Endothelial cell of umbilical vein (primary cell): ENCODE measurements around the gene SEMA3E.

ENCODE experiments used
- EZH2 ChIP-seq: IDR thresholded peaks from 2 replicates; pipeline ENCODE4 v1.6.1; 2012; ENCODE audit warnings: borderline replicate concordance, low read depth, mild to moderate bottlenecking, moderate library complexity, low read length, inconsistent platforms; ENCODE audit not compliant: severe bottlenecking
- FOS ChIP-seq: IDR thresholded peaks from 2 replicates; pipeline ENCODE4 v1.6.1; 2011; ENCODE audit warnings: mild to moderate bottlenecking, low read length, moderate library complexity, borderline replicate concordance; ENCODE audit not compliant: insufficient read depth
- GATA2 ChIP-seq: IDR thresholded peaks from 2 replicates; pipeline ENCODE4 v1.7.0; 2011; ENCODE audit warnings: low read depth, mild to moderate bottlenecking, moderate library complexity, mixed read lengths, low read length; ENCODE audit not compliant: insufficient read length, insufficient read depth
- POLR2A ChIP-seq: IDR thresholded peaks from 2 replicates; pipeline ENCODE4 v1.6.1; 2012; ENCODE audit warnings: low read depth, mild to moderate bottlenecking, control low read depth, low read length
- POLR2AphosphoS5 ChIP-seq: IDR thresholded peaks from 2 replicates; pipeline ENCODE4 v1.6.1; 2012; ENCODE audit warnings: low read depth, mild to moderate bottlenecking, control low read depth, low read length, moderate library complexity; ENCODE audit not compliant: insufficient read depth
- TF ChIP-seq, protein P1 (sequence below), 2 donors: IDR thresholded peaks; 1 replicate in 1 of 2; 2 replicates in 1 of 2; pipeline ENCODE4 v1.5.1; 2011; ENCODE audit warnings: low read length in 2 of 2, mild to moderate bottlenecking in 2 of 2, moderate library complexity in 2 of 2, control low read depth in 1 of 2, inconsistent platforms in 1 of 2, low read depth in 1 of 2; ENCODE audit not compliant: insufficient read depth in 1 of 2; ENCODE audit errors: extremely low read depth in 1 of 2
- TF ChIP-seq, protein P2 (sequence below): IDR thresholded peaks from 2 replicates; pipeline ENCODE4 v1.6.1; 2011; ENCODE audit not compliant: insufficient read depth, insufficient read length

DNA sequence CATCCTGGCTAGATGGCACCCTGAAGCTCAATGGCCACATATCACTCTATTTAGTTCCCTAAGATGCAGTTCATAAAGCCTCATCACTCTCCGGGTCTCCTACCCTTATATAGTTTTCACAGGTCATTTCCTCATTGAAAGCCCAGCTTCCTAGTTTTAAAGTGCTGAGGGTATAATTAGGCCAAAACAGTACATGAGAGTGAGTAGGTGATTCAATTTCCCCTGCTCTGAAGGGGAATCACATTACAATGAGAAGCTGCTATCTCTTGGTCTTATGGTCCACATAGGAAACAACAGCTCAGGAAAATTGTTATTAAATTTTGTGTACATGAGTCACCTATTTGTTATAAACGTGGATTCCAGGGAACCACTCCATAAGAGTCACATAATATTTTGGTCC lies 162.0 kb downstream of the SEMA3E start:
- TF ChIP-seq POLR2A: no peak
- TF ChIP-seq, protein P1, sequence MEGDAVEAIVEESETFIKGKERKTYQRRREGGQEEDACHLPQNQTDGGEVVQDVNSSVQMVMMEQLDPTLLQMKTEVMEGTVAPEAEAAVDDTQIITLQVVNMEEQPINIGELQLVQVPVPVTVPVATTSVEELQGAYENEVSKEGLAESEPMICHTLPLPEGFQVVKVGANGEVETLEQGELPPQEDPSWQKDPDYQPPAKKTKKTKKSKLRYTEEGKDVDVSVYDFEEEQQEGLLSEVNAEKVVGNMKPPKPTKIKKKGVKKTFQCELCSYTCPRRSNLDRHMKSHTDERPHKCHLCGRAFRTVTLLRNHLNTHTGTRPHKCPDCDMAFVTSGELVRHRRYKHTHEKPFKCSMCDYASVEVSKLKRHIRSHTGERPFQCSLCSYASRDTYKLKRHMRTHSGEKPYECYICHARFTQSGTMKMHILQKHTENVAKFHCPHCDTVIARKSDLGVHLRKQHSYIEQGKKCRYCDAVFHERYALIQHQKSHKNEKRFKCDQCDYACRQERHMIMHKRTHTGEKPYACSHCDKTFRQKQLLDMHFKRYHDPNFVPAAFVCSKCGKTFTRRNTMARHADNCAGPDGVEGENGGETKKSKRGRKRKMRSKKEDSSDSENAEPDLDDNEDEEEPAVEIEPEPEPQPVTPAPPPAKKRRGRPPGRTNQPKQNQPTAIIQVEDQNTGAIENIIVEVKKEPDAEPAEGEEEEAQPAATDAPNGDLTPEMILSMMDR (IDR thresholded peaks at IDR 0.05; ENCODE audit: extremely low read depth in 1 of 2, insufficient read depth in 1 of 2, low read depth in 1 of 2, low read length in 2 of 2): no peak
- no peak for TF ChIP-seq POLR2AphosphoS5
- no peak for TF ChIP-seq FOS
- TF ChIP-seq GATA2: no peak
- TF ChIP-seq, protein P2, sequence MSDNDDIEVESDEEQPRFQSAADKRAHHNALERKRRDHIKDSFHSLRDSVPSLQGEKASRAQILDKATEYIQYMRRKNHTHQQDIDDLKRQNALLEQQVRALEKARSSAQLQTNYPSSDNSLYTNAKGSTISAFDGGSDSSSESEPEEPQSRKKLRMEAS: no peak
- no peak for TF ChIP-seq EZH2
